NB4 (cell line): ENCODE results near the gene KRTAP5-9.
"Not testable (repeated sequence)": the region's sequence is repeated elsewhere in the genome, so short reads cannot be mapped to it uniquely, and the experiment has no call there.

Source experiments
- DNase-seq: peaks from one replicate; pipeline ENCODE4 v3.0.0; 2010; ENCODE audit warnings: low read depth
- H3K4me3 ChIP-seq: one replicate; pipeline ENCODE4 v1.5.1; 2011; ENCODE audit warnings: mild to moderate bottlenecking, low read depth, low read length, moderate library complexity
- MYC ChIP-seq: IDR thresholded peaks from 2 replicates; pipeline ENCODE4 v1.6.1; 2011; ENCODE audit warnings: low read depth, low read length
- POLR2A ChIP-seq: IDR thresholded peaks from 2 replicates; pipeline ENCODE4 v1.6.1; 2011; ENCODE audit warnings: mild to moderate bottlenecking; ENCODE audit not compliant: insufficient read length; ENCODE audit errors: extremely low read depth
- TF ChIP-seq, protein P1 (sequence below): IDR thresholded peaks from 2 replicates; pipeline ENCODE4 v1.6.1; 2011; ENCODE audit warnings: low read depth, low read length
- TF ChIP-seq, protein P2 (sequence below): IDR thresholded peaks from one replicate; pipeline ENCODE4 v1.5.1; 2012; ENCODE audit warnings: low read depth, low read length

KRTAP5-9 gene

DNA sequence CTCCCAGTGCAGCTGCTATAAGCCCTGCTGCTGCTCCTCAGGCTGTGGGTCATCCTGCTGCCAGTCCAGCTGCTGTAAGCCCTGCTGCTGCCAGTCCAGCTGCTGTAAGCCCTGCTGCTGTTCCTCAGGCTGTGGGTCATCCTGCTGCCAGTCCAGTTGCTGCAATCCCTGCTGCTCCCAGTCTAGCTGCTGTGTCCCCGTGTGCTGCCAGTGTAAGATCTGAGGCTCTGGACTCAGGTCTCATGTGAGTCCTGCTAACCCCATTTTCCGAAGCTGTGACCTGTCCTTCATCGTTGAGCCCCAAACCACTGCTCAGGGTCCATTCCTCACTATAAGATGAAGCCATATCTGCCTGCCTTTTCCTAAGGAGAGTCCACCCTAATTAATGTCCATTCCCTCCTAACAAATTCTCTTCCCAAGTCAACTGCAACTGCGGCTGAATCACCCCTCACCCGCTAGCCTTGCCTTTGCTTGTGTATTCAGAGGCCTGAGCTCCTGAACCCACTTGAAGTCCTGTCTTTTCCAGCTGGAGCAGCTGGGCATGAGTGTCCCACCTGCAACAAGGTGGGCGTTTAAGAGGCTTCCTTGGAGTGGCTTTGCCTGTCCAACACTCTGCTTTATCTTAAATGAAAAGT lies 20.5 kb upstream of the KRTAP5-9 start:
- DNase-seq: no peak
- no peak overlapping the region for H3K4me3 ChIP-seq
- TF ChIP-seq MYC (no peak), POLR2A (no peak)
- TF ChIP-seq, protein P1, sequence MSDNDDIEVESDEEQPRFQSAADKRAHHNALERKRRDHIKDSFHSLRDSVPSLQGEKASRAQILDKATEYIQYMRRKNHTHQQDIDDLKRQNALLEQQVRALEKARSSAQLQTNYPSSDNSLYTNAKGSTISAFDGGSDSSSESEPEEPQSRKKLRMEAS: no peak
- TF ChIP-seq, protein P2, sequence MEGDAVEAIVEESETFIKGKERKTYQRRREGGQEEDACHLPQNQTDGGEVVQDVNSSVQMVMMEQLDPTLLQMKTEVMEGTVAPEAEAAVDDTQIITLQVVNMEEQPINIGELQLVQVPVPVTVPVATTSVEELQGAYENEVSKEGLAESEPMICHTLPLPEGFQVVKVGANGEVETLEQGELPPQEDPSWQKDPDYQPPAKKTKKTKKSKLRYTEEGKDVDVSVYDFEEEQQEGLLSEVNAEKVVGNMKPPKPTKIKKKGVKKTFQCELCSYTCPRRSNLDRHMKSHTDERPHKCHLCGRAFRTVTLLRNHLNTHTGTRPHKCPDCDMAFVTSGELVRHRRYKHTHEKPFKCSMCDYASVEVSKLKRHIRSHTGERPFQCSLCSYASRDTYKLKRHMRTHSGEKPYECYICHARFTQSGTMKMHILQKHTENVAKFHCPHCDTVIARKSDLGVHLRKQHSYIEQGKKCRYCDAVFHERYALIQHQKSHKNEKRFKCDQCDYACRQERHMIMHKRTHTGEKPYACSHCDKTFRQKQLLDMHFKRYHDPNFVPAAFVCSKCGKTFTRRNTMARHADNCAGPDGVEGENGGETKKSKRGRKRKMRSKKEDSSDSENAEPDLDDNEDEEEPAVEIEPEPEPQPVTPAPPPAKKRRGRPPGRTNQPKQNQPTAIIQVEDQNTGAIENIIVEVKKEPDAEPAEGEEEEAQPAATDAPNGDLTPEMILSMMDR: no peak

DNA sequence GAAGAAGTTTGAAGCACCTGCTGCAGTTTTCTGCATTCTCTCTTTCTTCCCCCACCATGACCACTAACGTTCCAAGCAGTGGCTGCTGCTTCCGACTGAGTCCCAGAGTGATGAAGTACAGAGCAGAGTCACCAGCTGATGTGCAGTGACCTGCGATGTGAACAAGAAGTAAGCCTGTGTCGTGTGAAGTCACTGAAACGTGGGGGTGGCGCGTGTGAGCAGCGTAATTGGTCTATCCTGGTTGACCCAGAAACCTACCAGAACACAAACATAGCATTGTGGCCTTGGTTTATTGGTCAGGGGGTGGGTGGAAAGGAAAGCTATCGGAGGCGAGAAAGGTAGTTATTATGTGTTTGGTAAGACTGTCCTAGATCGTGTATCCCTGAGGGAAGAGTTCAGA lies 17.6 kb upstream of the KRTAP5-9 start:
- TF ChIP-seq POLR2A (no peak), MYC (no peak)
- TF ChIP-seq, protein P2: no peak
- TF ChIP-seq, protein P1: no peak
- no peak for DNase-seq
- H3K4me3 ChIP-seq: no peak overlapping the region

DNA sequence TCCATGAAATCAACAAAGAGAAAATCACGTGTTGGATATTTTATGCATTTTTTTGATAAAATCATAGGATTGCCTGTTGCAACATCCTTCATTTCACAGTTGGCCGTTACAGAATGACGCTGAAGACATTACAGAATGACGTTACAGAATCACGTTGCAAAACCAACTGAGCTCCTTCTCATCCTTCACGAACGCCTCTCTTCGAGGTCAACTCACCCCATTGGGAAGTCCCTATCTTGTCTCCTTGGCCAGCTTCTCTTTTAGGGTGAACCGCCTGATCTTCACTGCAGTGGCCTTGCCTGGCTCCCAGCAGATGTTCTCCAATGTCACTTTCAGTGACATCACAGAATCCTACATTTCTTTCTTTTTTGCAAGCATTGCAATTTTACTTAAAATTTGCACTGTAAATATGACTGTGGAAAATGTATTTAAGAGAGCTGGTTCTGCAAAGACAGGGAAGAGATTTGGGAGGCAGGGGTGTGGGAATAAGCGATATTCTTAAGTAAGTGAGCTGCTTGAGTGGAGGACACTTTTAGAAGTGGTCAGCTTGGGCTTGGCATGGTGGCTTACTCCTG lies 16.1 kb upstream of the KRTAP5-9 start:
- TF ChIP-seq, protein P1: no peak
- TF ChIP-seq POLR2A (no peak), MYC (no peak)
- TF ChIP-seq, protein P2: no peak
- DNase-seq: no peak
- H3K4me3 ChIP-seq: no peak overlapping the region

DNA sequence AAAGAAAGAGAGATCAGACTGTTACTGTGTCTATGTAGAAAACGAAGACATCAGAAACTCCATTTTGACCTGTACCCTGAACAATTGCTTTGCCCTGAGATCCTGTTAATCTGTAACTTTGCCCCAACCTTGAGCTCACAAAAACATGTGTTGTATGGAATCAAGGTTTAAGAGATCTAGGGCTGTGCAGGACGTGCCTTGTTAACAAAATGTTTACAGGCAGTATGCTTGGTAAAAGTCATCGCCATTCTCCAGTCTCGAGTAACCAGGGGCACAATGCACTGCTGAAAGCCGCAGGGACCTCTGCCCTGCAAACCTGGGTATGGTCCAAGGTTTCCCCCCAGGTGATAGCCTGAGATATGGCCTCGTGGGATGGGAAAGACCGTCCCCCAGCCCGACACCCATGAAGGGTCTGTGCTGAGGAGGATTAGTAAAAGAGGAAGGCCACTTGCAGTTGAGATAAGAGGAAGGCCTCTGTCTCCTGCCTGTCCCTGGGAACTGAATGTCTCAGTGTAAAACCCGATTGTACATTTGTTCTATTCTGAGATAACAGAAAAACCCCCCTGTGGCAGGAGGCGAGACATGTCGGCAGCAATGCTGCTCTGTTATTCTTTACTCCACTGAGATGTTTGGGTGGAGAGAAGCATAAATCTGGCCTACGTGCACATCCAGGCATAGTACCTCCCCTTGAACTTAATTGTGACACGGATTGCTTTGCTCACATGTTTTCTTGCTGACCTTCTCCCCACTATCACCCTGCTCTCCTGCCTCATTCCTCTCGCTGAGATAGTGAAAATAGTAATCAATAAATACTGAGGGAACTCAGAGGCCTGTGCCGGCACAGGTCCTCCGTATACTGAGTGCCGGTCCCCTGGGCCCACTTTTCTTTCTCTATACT lies 13.3 kb upstream of the KRTAP5-9 start:
- DNase-seq, H3K4me3 ChIP-seq: not testable (repeated sequence)

DNA sequence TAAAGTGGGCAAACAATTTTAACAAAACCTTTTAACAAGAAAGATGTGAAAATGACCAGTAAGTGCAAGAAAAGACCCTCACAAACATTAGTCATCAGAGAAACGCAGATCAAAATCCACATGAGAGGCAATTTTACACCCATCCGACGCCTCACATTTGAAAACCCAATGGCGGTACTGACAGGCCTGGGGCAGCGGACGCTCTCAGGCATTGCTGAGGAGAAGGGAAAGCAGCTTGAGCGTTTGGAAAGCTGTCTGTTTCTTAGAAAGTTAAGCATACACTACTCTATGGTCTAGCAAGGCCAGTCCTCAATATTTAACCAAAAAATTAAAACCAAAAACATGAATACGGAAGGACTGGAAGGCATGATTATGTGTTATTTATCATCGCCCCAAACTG lies 12.4 kb upstream of the KRTAP5-9 start:
- TF ChIP-seq POLR2A (no peak), MYC (no peak)
- TF ChIP-seq, protein P1: no peak
- TF ChIP-seq, protein P2: no peak
- no peak overlapping the region for H3K4me3 ChIP-seq
- DNase-seq: no peak

DNA sequence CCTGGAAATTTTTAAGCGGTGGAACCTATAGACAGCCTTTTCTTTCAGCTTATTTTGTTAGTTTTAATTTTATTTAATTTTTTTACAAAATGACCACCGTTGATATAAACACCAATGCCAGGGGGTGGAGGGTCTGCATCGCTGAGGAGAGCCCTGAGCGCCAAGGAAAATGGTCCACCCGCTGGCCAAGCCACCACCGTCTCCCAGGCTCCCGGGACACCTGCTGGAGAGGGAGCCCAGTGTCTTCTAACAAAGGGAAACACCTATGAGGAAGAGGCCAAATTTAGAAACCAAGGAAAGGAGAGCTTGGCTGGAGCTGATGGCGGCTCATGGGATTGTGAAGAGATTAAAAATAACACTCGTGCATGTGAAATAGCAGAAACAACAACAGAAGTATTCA lies 10.7 kb upstream of the KRTAP5-9 start:
- TF ChIP-seq, protein P1: no peak
- TF ChIP-seq, protein P2: no peak
- TF ChIP-seq POLR2A (no peak), MYC (no peak)
- no peak for DNase-seq
- H3K4me3 ChIP-seq: no peak overlapping the region

DNA sequence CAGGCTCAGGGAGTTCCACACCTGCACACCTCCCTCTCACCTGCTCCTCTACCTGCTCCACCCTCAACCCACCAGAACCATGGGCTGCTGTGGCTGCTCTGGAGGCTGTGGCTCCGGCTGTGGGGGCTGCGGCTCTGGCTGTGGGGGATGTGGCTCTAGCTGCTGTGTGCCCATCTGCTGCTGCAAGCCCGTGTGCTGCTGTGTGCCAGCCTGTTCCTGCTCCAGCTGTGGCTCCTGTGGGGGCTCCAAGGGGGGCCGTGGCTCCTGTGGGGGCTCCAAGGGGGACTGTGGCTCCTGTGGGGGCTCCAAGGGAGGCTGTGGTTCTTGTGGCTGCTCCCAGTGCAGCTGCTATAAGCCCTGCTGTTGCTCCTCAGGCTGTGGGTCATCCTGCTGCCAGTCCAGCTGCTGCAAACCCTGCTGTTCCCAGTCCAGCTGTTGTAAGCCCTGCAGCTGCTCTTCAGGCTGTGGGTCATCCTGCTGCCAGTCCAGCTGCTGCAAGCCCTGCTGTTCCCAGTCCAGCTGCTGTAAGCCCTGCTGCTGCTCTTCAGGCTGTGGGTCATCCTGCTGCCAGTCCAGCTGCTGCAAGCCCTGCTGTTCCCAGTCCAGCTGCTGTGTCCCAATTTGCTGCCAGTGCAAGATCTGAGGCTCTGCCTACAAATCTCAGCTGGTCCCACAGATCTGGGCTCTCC lies 10.1 kb upstream of the KRTAP5-9 start, which contains the start of gene KRTAP5-8:
TSS of gene KRTAP5-8 (plus strand) at position 49 of the 689 bp plus-strand sequence. CDS start at position 80, 31 bp downstream.
- peak; percentile 32 for DNase-seq
- not testable (repeated sequence) for H3K4me3 ChIP-seq
